Activated CD8-positive, alpha-beta memory T cell treated with anti-CD3 and anti-CD28 coated beads, Interleukin-2, amount 10 ng/mL, durations not matched to agents 7 days and 5 days (primary cell): ENCODE measurements around the gene MYO3B. TPM values are rescaled to one million over a fixed set of nuclear protein-coding genes. Genes with fewer than 3 reads are reported as not detected.

Source experiments
- ATAC-seq: fragments of 150-1000 bp; cut with Tn5 transposase; one replicate; pipeline ENCODE4 v1.10.0; 2021; ENCODE audit warnings: moderate library complexity
- CTCF ChIA-PET: fragments of 350-600 bp; sonication (Branson Sonifier 250); formaldehyde crosslinking; loops from one replicate; lab custom pipeline; 2021; ENCODE audit warnings: antibody characterized with exemption; lab: Charles Lee
- DNase-seq: peaks from one replicate; pipeline ENCODE4 v3.0.0-alpha.2; 2020
- H3K27ac Mint-ChIP-seq: one replicate; pipeline ENCODE4 v1.8.0; 2021; ENCODE audit warnings: mild to moderate bottlenecking, mixed read lengths
- H3K27me3 Mint-ChIP-seq: one replicate; pipeline ENCODE4 v1.8.0; 2021; ENCODE audit warnings: mixed read lengths
- H3K36me3 Mint-ChIP-seq: one replicate; pipeline ENCODE4 v1.8.0; 2021; ENCODE audit warnings: mild to moderate bottlenecking, mixed read lengths
- H3K4me1 Mint-ChIP-seq: one replicate; pipeline ENCODE4 v1.8.0; 2021; ENCODE audit warnings: mixed read lengths
- H3K4me3 Mint-ChIP-seq: one replicate; pipeline ENCODE4 v1.8.0; 2021; ENCODE audit warnings: mild to moderate bottlenecking, moderate library complexity, mixed read lengths
- H3K9me3 Mint-ChIP-seq: one replicate; pipeline ENCODE4 v1.8.0; 2022; ENCODE audit warnings: low read depth, mixed read lengths
- total RNA-seq, 2 experiments: library from RNA; stranded (reverse); gene quantifications; one replicate each; pipeline ENCODE4 v1.2.3, GENCODE V29; 2021

Gene MYO3B
- total RNA-seq, 2 experiments from 2014 or later, result 0.23 to 0.38 TPM

DNA sequence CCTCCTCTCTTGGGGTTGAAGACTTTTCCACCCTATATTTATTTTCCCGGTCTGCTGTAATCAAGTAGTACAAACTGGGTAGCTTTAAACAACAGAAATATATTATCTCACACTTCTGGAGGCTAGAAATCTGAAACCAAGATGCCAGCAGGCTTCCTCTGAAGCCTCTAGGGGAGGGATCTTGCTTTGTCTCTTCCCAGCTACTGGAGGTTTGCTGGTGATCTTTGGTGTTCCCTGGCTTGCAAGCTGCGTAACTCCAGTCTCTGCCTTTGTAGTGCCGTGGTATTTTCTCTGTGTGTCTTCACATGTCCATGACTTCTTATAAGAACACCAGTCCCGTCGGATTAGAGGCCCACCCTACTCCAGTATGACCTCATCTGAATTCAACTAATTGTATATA, 44.4 kb downstream of the MYO3B start:
- Mint-ChIP-seq H3K4me1 (peaks cover 9% of the 10 kb centered on the region), H3K4me3 (no peak overlapping the region), H3K9me3 (no peaks in the 10 kb centered on the region), H3K36me3 (no peaks in the 10 kb centered on the region), H3K27ac (no peak overlapping the region), H3K27me3 (peaks cover 22% of the 10 kb centered on the region)
- ATAC-seq, result no peak
- CTCF ChIA-PET, result no interaction called here
- DNase-seq, result no peak

DNA sequence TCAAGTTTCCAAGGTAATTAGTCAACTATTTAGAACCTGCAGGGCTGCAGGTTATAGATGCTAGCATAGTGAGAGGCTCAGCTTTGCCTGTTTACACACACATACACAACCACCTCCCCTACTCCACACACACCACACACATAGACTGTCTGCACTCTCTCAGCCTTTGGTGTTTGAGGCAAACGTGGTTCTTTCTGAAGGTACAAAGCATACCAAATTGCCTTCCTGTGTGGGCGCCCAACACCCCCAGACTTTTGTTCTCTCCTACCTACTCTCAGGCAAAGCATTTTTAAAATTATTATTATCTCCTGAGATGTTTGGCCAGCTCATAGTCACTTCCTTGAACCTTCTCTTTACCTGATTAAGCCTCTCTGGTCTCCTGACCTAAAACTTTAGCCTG, 44.9 kb downstream of the MYO3B start:
- H3K27me3 Mint-ChIP-seq, result peaks cover 24% of the 10 kb centered on the region
- CTCF ChIA-PET, result no interaction called here
- H3K4me1 Mint-ChIP-seq, result peaks cover 9% of the 10 kb centered on the region
- no peak overlapping the region for H3K4me3 Mint-ChIP-seq
- no peaks in the 10 kb centered on the region for H3K36me3 Mint-ChIP-seq
- no peak for DNase-seq
- no peak for ATAC-seq
- no peaks in the 10 kb centered on the region for H3K9me3 Mint-ChIP-seq
- H3K27ac Mint-ChIP-seq, result no peak overlapping the region

DNA sequence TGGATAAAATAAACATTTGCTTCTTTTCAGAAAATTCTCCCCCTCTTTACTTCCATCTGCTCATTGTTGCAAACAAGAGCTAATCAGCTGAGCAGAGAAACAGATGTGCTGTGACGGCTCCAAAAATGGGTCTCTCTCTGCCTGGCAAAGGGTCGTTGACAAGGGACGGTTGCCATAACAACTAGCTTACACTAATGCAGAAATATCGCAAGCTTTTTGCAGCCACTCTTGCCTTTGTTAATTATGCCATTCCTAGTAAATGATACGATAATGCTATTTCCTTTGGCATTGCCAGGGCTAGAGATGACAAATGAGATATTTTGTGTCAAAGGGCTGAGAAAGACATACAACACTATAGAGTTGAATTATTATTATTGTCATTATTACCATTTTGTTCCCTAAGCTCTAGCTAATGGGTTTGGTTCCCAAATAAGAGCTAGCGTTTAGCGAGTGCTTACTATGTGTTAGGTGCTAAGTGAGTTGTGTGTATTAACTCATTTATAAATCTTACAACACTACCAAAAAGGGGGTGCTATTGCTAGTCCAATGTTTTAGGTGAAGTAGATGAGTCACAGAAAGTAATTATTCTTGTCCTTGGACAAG, 46.8 kb downstream of the MYO3B start:
- DNase-seq (no peak), ATAC-seq (no peak)
- no peaks in the 10 kb centered on the region for H3K36me3 Mint-ChIP-seq
- H3K4me1 Mint-ChIP-seq, result peaks cover 9% of the 10 kb centered on the region
- H3K27ac Mint-ChIP-seq, result no peak overlapping the region
- no peaks in the 10 kb centered on the region for H3K9me3 Mint-ChIP-seq
- H3K27me3 Mint-ChIP-seq, result peaks cover 34% of the 10 kb centered on the region
- CTCF ChIA-PET, result no interaction called here
- H3K4me3 Mint-ChIP-seq, result no peak overlapping the region

DNA sequence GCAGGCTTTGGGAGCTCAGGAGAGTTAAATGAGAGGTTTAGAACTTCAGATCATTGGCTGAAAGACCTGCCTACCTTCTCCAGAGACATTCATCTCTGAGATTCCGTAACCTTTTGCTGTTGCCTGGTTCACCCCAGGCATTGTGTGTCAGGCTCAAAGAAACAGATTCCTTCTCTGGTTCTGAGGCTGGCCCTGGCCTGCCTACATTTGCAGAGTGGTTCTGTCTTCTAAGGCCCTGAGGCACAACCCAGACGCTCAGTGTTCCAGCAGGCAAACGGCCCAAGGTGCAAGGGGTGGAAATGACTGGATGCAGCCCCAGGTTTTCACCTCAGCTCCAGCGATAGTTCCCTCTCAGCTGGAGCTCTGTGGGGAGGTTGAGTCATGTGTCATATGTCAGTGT, 48.3 kb downstream of the MYO3B start:
- DNase-seq (no peak), ATAC-seq (no peak)
- peaks cover 8% of the 10 kb centered on the region for H3K4me1 Mint-ChIP-seq
- no peak overlapping the region for H3K4me3 Mint-ChIP-seq
- CTCF ChIA-PET, result no interaction called here
- H3K27me3 Mint-ChIP-seq, result peaks cover 36% of the 10 kb centered on the region
- no peaks in the 10 kb centered on the region for H3K36me3 Mint-ChIP-seq
- H3K27ac Mint-ChIP-seq, result no peak overlapping the region
- H3K9me3 Mint-ChIP-seq, result no peaks in the 10 kb centered on the region

- Mint-ChIP-seq H3K27ac (no peak overlapping the region), H3K4me1 (peaks cover under 1% of the 10 kb centered on the region), H3K9me3 (no peaks in the 10 kb centered on the region), H3K36me3 (no peaks in the 10 kb centered on the region), H3K4me3 (no peak overlapping the region), H3K27me3 (peaks cover 38% of the 10 kb centered on the region)
- no peak for ATAC-seq
- no peak for DNase-seq
- CTCF ChIA-PET, result interaction anchor here (0.6 kb wide), 1 partner anchor 55 kb away, joined by 3 read pairs; no protein-coding TSS in a partner anchor
Observed at GRCh38 chr2:170227507-170227947, 49.6 kb downstream of the MYO3B start.

GRCh38 chr2:170227951-170228350, 50.0 kb downstream of the MYO3B start:
- DNase-seq, result no peak
- Mint-ChIP-seq H3K27me3 (peaks cover 38% of the 10 kb centered on the region), H3K9me3 (no peaks in the 10 kb centered on the region), H3K27ac (no peak overlapping the region), H3K4me3 (no peak overlapping the region), H3K36me3 (no peaks in the 10 kb centered on the region), H3K4me1 (no peaks in the 10 kb centered on the region)
- ATAC-seq, result no peak
- CTCF ChIA-PET, result interaction anchor here (0.6 kb wide), 1 partner anchor 56 kb away, joined by 3 read pairs; no protein-coding TSS in a partner anchor

DNA sequence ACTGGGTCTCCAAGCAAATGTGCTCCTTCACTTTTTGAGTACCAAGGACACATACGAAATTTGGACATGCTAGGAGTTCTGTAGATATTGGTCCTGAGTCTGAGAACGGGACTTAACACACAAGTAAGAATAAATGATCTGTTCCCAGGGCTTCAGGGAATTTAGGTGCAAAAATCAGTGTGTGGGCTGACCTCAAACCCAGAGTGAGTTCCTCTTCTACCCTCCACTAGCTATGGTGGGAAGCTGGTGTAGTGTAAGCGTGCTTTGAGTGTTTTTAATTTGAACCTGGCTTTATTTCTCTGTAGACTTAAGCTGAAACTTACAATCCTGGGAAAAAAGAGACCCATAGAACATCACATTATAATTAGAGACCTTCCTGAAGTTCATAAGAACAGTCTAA, 50.5 kb downstream of the MYO3B start:
- Mint-ChIP-seq H3K27me3 (peaks cover 38% of the 10 kb centered on the region), H3K4me3 (no peak overlapping the region), H3K9me3 (no peaks in the 10 kb centered on the region), H3K36me3 (no peaks in the 10 kb centered on the region), H3K4me1 (no peaks in the 10 kb centered on the region), H3K27ac (no peak overlapping the region)
- ATAC-seq (no peak), DNase-seq (no peak)
- CTCF ChIA-PET, result no interaction called here

- CTCF ChIA-PET, result no interaction called here
- H3K4me3 Mint-ChIP-seq, result no peak overlapping the region
- no peak overlapping the region for H3K27ac Mint-ChIP-seq
- no peaks in the 10 kb centered on the region for H3K9me3 Mint-ChIP-seq
- peaks cover 35% of the 10 kb centered on the region for H3K27me3 Mint-ChIP-seq
- ATAC-seq (no peak), DNase-seq (no peak)
- H3K4me1 Mint-ChIP-seq, result no peaks in the 10 kb centered on the region
- H3K36me3 Mint-ChIP-seq, result no peaks in the 10 kb centered on the region
Observed at GRCh38 chr2:170229125-170229524, 51.2 kb downstream of the MYO3B start.

DNA sequence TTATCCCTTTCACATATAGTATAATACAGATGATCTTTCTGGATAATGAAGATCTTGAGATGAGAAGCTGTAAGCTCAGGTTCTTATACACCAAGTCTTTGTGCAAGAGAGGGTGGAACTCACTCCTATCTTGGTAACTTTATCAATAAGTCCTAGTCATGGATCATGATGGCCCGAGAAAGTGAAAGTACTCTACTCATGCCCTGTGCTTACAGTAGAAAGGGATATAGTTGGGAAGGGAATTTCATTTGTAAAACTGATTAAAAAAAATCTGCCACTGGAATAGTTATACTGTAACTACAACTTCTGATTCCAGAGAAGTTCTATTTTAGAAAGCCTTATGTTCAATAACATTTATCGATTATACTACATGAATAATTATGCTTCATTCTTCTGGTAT, 51.8 kb downstream of the MYO3B start:
- DNase-seq, result no peak

GRCh38 chr2:170235860-170236679, 58.1 kb downstream of the MYO3B start:
- H3K9me3 Mint-ChIP-seq, result no peaks in the 10 kb centered on the region
- no peaks in the 10 kb centered on the region for H3K36me3 Mint-ChIP-seq
- CTCF ChIA-PET, result interaction anchor here (1.0 kb wide), 1 partner anchor 89 kb away, joined by 3 read pairs; no protein-coding TSS in a partner anchor
- no peak overlapping the region for H3K27ac Mint-ChIP-seq
- no peak overlapping the region for H3K4me3 Mint-ChIP-seq
- peaks cover 30% of the 10 kb centered on the region for H3K27me3 Mint-ChIP-seq
- no peaks in the 10 kb centered on the region for H3K4me1 Mint-ChIP-seq
- DNase-seq, result no peak
- no peak for ATAC-seq

More for the DNA sequence above, 51.8 kb downstream of the MYO3B start:
- CTCF ChIA-PET, result no interaction called here
- no peak overlapping the region for H3K27ac Mint-ChIP-seq
- ATAC-seq, result no peak
- no peaks in the 10 kb centered on the region for H3K4me1 Mint-ChIP-seq
- H3K36me3 Mint-ChIP-seq, result no peaks in the 10 kb centered on the region
- H3K9me3 Mint-ChIP-seq, result no peaks in the 10 kb centered on the region
- peaks cover 33% of the 10 kb centered on the region for H3K27me3 Mint-ChIP-seq
- H3K4me3 Mint-ChIP-seq, result no peak overlapping the region

GRCh38 chr2:170236680-170237047, 58.7 kb downstream of the MYO3B start:
- DNase-seq, result no peak
- H3K27ac Mint-ChIP-seq, result no peak overlapping the region
- H3K36me3 Mint-ChIP-seq, result no peaks in the 10 kb centered on the region
- H3K27me3 Mint-ChIP-seq, result peaks cover 32% of the 10 kb centered on the region
- ATAC-seq, result no peak
- H3K9me3 Mint-ChIP-seq, result no peaks in the 10 kb centered on the region
- no peak overlapping the region for H3K4me3 Mint-ChIP-seq
- no peaks in the 10 kb centered on the region for H3K4me1 Mint-ChIP-seq
- CTCF ChIA-PET, result interaction anchor here (0.6 to 1.0 kb wide), 2 partner anchors 88 to 133 kb away, joined by 3 to 4 read pairs; no protein-coding TSS in a partner anchor

- H3K27ac Mint-ChIP-seq, result no peak overlapping the region
- CTCF ChIA-PET, result interaction anchor here (0.6 kb wide), 1 partner anchor 132 kb away, joined by 4 read pairs; no protein-coding TSS in a partner anchor
- DNase-seq (no peak), ATAC-seq (no peak)
- no peaks in the 10 kb centered on the region for H3K36me3 Mint-ChIP-seq
- H3K4me1 Mint-ChIP-seq, result no peaks in the 10 kb centered on the region
- no peaks in the 10 kb centered on the region for H3K9me3 Mint-ChIP-seq
- H3K4me3 Mint-ChIP-seq, result no peak overlapping the region
- H3K27me3 Mint-ChIP-seq, result peaks cover 34% of the 10 kb centered on the region
Observed at GRCh38 chr2:170237572-170238120, 59.7 kb downstream of the MYO3B start.

DNA sequence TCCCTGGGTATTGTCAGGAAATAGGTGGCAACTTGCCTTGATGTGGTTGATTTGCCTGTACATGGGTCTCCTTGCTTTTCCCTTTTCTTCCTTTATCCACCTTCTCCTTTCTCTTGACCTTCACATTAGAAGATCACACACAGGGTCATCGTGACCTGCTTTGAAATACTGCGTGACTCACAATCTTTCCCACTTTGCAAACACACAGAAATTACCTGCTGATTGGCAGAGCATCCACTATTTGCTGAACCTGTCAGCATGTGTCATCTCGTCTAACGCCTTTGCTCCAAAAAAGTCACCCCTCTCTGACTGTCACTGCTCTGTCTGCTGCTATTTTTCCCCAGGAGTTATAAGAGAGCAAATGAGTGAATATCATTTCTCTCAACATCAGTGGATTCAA, 60.8 kb downstream of the MYO3B start:
- Mint-ChIP-seq H3K4me3 (no peak overlapping the region), H3K9me3 (no peaks in the 10 kb centered on the region), H3K36me3 (no peaks in the 10 kb centered on the region), H3K27ac (no peak overlapping the region), H3K27me3 (peaks cover 43% of the 10 kb centered on the region), H3K4me1 (no peaks in the 10 kb centered on the region)
- ATAC-seq (no peak), DNase-seq (no peak)
- CTCF ChIA-PET, result no interaction called here
